Measurements from ENCODE around the gene APOL1. TPM values are rescaled to one million over a fixed set of nuclear protein-coding genes. Genes with fewer than 3 reads are reported as not detected.

The APOL1 gene
- polyA plus RNA-seq, 1 donor from 2014 or later = not detected

- Histone ChIP-seq H3K4me2 (ENCODE audit: low read length) (no peak overlapping the region), H3K4me3 (ENCODE audit: low read length) (no peak overlapping the region), H3K9ac (ENCODE audit: low read length) (no peak overlapping the region), H3K27me3 (ENCODE audit: insufficient read depth, low read depth, low read length) (no peaks in the 10 kb centered on the region), H3K9me2 (ENCODE audit: insufficient read depth, low read length) (no peaks in the 10 kb centered on the region), H3K79me2 (replicated peaks; ENCODE audit: insufficient read depth, low read length) (no peaks in the 10 kb centered on the region), H3K27ac (ENCODE audit: low read length) (no peak overlapping the region), H2AFZ (ENCODE audit: low read depth, low read length) (no peak overlapping the region), H3F3A (ENCODE audit: insufficient read depth, low read length, poor library complexity, severe bottlenecking) (no peaks in the 10 kb centered on the region), H4K20me1 (ENCODE audit: insufficient read depth) (no peaks in the 10 kb centered on the region), H3K36me3 (ENCODE audit: insufficient read depth, low read length) (no peaks in the 10 kb centered on the region), H3K9me3 (ENCODE audit: low read length) (no peaks in the 10 kb centered on the region)
- TF ChIP-seq RAD21 (conservative IDR thresholded peaks at IDR 0.05) (no peak), TAF1 (IDR thresholded peaks at IDR 0.05; ENCODE audit: low read depth) (no peak), EZH2 (IDR thresholded peaks at IDR 0.05; ENCODE audit: borderline replicate concordance, insufficient read depth, low read length, poor library complexity, severe bottlenecking) (no peak), REST (IDR thresholded peaks at IDR 0.05; ENCODE audit: borderline replicate concordance) (no peak), POLR2AphosphoS5 (IDR thresholded peaks at IDR 0.05) (no peak), EP300 (conservative IDR thresholded peaks at IDR 0.05; ENCODE audit: poor library complexity, severe bottlenecking) (no peak), SMC3 (conservative IDR thresholded peaks at IDR 0.05; ENCODE audit: poor library complexity) (no peak), MXI1 (conservative IDR thresholded peaks at IDR 0.05; ENCODE audit: poor library complexity, severe bottlenecking) (no peak)
- TF ChIP-seq, protein P1, sequence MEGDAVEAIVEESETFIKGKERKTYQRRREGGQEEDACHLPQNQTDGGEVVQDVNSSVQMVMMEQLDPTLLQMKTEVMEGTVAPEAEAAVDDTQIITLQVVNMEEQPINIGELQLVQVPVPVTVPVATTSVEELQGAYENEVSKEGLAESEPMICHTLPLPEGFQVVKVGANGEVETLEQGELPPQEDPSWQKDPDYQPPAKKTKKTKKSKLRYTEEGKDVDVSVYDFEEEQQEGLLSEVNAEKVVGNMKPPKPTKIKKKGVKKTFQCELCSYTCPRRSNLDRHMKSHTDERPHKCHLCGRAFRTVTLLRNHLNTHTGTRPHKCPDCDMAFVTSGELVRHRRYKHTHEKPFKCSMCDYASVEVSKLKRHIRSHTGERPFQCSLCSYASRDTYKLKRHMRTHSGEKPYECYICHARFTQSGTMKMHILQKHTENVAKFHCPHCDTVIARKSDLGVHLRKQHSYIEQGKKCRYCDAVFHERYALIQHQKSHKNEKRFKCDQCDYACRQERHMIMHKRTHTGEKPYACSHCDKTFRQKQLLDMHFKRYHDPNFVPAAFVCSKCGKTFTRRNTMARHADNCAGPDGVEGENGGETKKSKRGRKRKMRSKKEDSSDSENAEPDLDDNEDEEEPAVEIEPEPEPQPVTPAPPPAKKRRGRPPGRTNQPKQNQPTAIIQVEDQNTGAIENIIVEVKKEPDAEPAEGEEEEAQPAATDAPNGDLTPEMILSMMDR (IDR thresholded peaks at IDR 0.05; ENCODE audit: poor library complexity, severe bottlenecking) = no peak
Measured at GRCh38 chr22:36218648-36219193, 34.2 kb upstream of the APOL1 start.

DNA sequence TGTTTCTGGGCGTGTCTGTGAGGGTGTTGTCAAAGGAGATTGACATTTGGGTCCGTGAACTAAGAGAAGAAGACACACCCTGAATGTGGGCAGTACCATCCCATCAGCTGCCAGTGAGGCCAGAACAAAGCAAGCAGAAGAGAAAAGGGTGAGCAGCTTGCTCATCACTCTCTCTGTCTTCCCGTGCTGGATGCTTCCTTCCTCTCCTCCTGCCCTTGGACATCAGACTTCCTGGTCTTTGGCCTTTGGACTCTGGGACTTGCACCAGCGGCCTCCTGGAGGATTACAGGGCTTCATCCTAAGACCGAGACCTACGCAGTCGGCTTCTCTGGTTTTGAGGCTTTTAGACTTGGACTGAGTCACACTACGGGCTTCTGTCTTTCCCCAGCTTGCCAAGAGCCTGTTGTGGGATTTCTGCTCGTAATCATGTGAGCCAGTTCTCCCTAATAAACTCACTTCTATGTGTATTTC is 32.4 kb upstream of the APOL1 start:
- no peaks in the 10 kb centered on the region for H3K36me3 ChIP-seq (ENCODE audit: insufficient read depth, low read length)
- no peaks in the 10 kb centered on the region for H3K9me3 ChIP-seq (ENCODE audit: low read length)
- no peaks in the 10 kb centered on the region for H4K20me1 ChIP-seq (ENCODE audit: insufficient read depth)
- TF ChIP-seq EZH2 (IDR thresholded peaks at IDR 0.05; ENCODE audit: borderline replicate concordance, insufficient read depth, low read length, poor library complexity, severe bottlenecking) = no peak
- no peak overlapping the region for H3K9ac ChIP-seq (ENCODE audit: low read length)
- H3K79me2 ChIP-seq (replicated peaks; ENCODE audit: insufficient read depth, low read length) = no peaks in the 10 kb centered on the region
- H3K4me2 ChIP-seq (ENCODE audit: low read length) = no peak overlapping the region
- no peaks in the 10 kb centered on the region for H3F3A ChIP-seq (ENCODE audit: insufficient read depth, low read length, poor library complexity, severe bottlenecking)
- H3K27me3 ChIP-seq (ENCODE audit: insufficient read depth, low read depth, low read length) = no peaks in the 10 kb centered on the region
- no peak overlapping the region for H3K4me3 ChIP-seq (ENCODE audit: low read length)
- no peaks in the 10 kb centered on the region for H3K9me2 ChIP-seq (ENCODE audit: insufficient read depth, low read length)
- H3K27ac ChIP-seq (ENCODE audit: low read length) = no peak overlapping the region
- H2AFZ ChIP-seq (ENCODE audit: low read depth, low read length) = no peak overlapping the region
